ENCODE data around the gene PRSS27. TPM values are rescaled to one million over a fixed set of nuclear protein-coding genes. Genes with fewer than 3 reads are reported as not detected.
"Not testable (repeated sequence)": the region's sequence is repeated elsewhere in the genome, so short reads cannot be mapped to it uniquely, and the experiment has no call there.

The PRSS27 gene
- total RNA-seq, 4 donors from 2014 or later = 1.3 to 5.0 (median 2.0) TPM

GRCh38 chr16:2700786-2701185 lies 19.2 kb downstream of the PRSS27 start:
- H3K4me3 ChIP-seq (ENCODE audit: low read depth, poor library complexity, severe bottlenecking) = no peak overlapping the region
- WGBS, 2 donors = 88 to 92% methylated on average over 12 to 13 of the region's 13 CpGs
- DNase-seq (ENCODE audit: low spot score in 2 of 2) = no peak
- intact Hi-C loops (cut with DNase I; ENCODE audit: low total_unique reads) = no loop called here
- TF ChIP-seq CTCF (IDR thresholded peaks at IDR 0.05) = no peak
- TF ChIP-seq POLR2A (IDR thresholded peaks at IDR 0.05) = no peak

GRCh38 chr16:2699791-2700600 lies 20.0 kb downstream of the PRSS27 start:
- TF ChIP-seq CTCF (IDR thresholded peaks at IDR 0.05) (no peak), POLR2A (IDR thresholded peaks at IDR 0.05) (no peak)
- DNase-seq (ENCODE audit: low spot score in 2 of 2) = no peak
- intact Hi-C loops (cut with DNase I; ENCODE audit: low total_unique reads) = no loop called here
- H3K4me3 ChIP-seq (ENCODE audit: low read depth, poor library complexity, severe bottlenecking) = no peak overlapping the region
- WGBS, 2 donors = 84 to 85% methylated on average over 25 to 28 of the region's 28 CpGs

GRCh38 chr16:2698965-2699750 lies 20.9 kb downstream of the PRSS27 start:
- TF ChIP-seq CTCF (IDR thresholded peaks at IDR 0.05) (no peak), POLR2A (IDR thresholded peaks at IDR 0.05) (no peak)
- no peak overlapping the region for H3K4me3 ChIP-seq (ENCODE audit: low read depth, poor library complexity, severe bottlenecking)
- no peak for DNase-seq (ENCODE audit: low spot score in 2 of 2)
- 87 to 90% methylated on average over 32 of the region's 32 CpGs for WGBS, 2 donors
- intact Hi-C loops (cut with DNase I; ENCODE audit: low total_unique reads) = no loop called here

- no peak for DNase-seq (ENCODE audit: low spot score in 2 of 2)
- TF ChIP-seq CTCF (IDR thresholded peaks at IDR 0.05) = no peak
- no peak for TF ChIP-seq POLR2A (IDR thresholded peaks at IDR 0.05)
- H3K4me3 ChIP-seq (ENCODE audit: low read depth, poor library complexity, severe bottlenecking) = no peak overlapping the region
- intact Hi-C loops (cut with DNase I; ENCODE audit: low total_unique reads) = no loop called here
- 88 to 91% methylated on average over 20 to 23 of the region's 28 CpGs for WGBS, 2 donors
Measured at GRCh38 chr16:2698103-2698870, 21.7 kb downstream of the PRSS27 start.

GRCh38 chr16:2697401-2697948 lies 22.5 kb downstream of the PRSS27 start:
- no peak for DNase-seq (ENCODE audit: low spot score in 2 of 2)
- 91 to 92% methylated on average over 16 to 17 of the region's 17 CpGs for WGBS, 2 donors
- no peak for TF ChIP-seq POLR2A (IDR thresholded peaks at IDR 0.05)
- TF ChIP-seq CTCF (IDR thresholded peaks at IDR 0.05) = no peak

GRCh38 chr16:2696601-2697250 lies 23.3 kb downstream of the PRSS27 start:
- DNase-seq (ENCODE audit: low spot score in 2 of 2); intact Hi-C loops (cut with DNase I; ENCODE audit: low total_unique reads); H3K4me3 ChIP-seq (ENCODE audit: low read depth, poor library complexity, severe bottlenecking): not testable (repeated sequence)
- 91 to 95% methylated on average over 26 to 32 of the region's 37 CpGs for WGBS, 2 donors

More at GRCh38 chr16:2697401-2697948, 22.5 kb downstream of the PRSS27 start:
- intact Hi-C loops (cut with DNase I; ENCODE audit: low total_unique reads) = no loop called here
- no peak overlapping the region for H3K4me3 ChIP-seq (ENCODE audit: low read depth, poor library complexity, severe bottlenecking)

All from lower leg skin (tissue), 4 donors.